ENCODE data around the gene PTCD3.

The PTCD3 gene

GRCh38 chr2:86105969-86106945 lies at the start of gene PTCD3:
TSS of gene PTCD3 (plus strand) at chr2:86106235. CDS start at chr2:86106248, 13 bp downstream.
- DNase-seq = peak; percentile 96

GRCh38 chr2:86056590-86057331 lies 49.3 kb upstream of the PTCD3 start:
- DNase-seq = no peak

- no peak for DNase-seq
These were observed 44.0 kb upstream of the PTCD3 start for GRCh38 chr2:86062043-86062442.

GRCh38 chr2:86064006-86064405 lies 42.0 kb upstream of the PTCD3 start:
- DNase-seq = no peak

- DNase-seq = no peak
These were observed 40.5 kb upstream of the PTCD3 start for GRCh38 chr2:86065512-86065911.

- DNase-seq = no peak
These were observed 39.9 kb upstream of the PTCD3 start for GRCh38 chr2:86066007-86066578.

GRCh38 chr2:86066915-86067314 lies 39.1 kb upstream of the PTCD3 start:
- DNase-seq = no peak

- peak; percentile 63 for DNase-seq
These were observed 37.9 kb upstream of the PTCD3 start for GRCh38 chr2:86068136-86068588.

- DNase-seq = no peak
These were observed 37.4 kb upstream of the PTCD3 start for GRCh38 chr2:86068648-86069047.

- DNase-seq = no peak
These were observed 36.8 kb upstream of the PTCD3 start for GRCh38 chr2:86069091-86069685.

- DNase-seq = no peak
These were observed 36.2 kb upstream of the PTCD3 start for GRCh38 chr2:86069783-86070339.

- no peak for DNase-seq
These were observed 35.2 kb upstream of the PTCD3 start for GRCh38 chr2:86070868-86071267.

- no peak for DNase-seq
These were observed 33.7 kb upstream of the PTCD3 start for GRCh38 chr2:86072271-86072858.

- no peak for DNase-seq
These were observed 32.8 kb upstream of the PTCD3 start for GRCh38 chr2:86073225-86073624.

- no peak for DNase-seq
These were observed 31.8 kb upstream of the PTCD3 start for GRCh38 chr2:86074256-86074655.

GRCh38 chr2:86074811-86075210 lies 31.2 kb upstream of the PTCD3 start:
- DNase-seq = no peak

GRCh38 chr2:86075886-86076285 lies 30.1 kb upstream of the PTCD3 start:
- no peak for DNase-seq

GRCh38 chr2:86078774-86079545 lies 27.1 kb upstream of the PTCD3 start:
- DNase-seq = peak; percentile 28

GRCh38 chr2:86079981-86080911 lies 25.8 kb upstream of the PTCD3 start:
- peak; percentile 81 for DNase-seq

- no peak for DNase-seq
These were observed 24.3 kb upstream of the PTCD3 start for GRCh38 chr2:86081724-86082123.

Measured in activated CD4-positive, alpha-beta T cell treated with anti-CD3 and anti-CD28 coated beads, Interleukin-10, Interleukin-2, amounts not matched to agents 100 ng/mL and 50 ng/mL, durations not matched to agents 16 hours and 8 hours (primary cell).